A549 (cell line): ENCODE data around the gene CAMTA1. TPM values are rescaled to one million over a fixed set of nuclear protein-coding genes. Genes with fewer than 3 reads are reported as not detected.

Source experiments
- ATAC-seq, 2 experiments: fragments of 200-7000 bp in 1 of 2; fragments of >200 bp in 1 of 2; cut with Nextera tagmentation in 1 of 2; cut with Tn5 transposase in 1 of 2; 3 replicates each; pipeline versions ENCODE4 v1.8.0 to v1.9.1; 2018 to 2020; ENCODE audit warnings: mild to moderate bottlenecking in 1 of 2, moderate library complexity in 1 of 2
- CTCF ChIA-PET: fragments of 300-600 bp; sonication (Branson Sonifier 250); formaldehyde crosslinking; extraction: SDS; loops from one replicate; lab custom pipeline; 2021; ENCODE audit warnings: antibody characterized with exemption, inconsistent platforms; lab: Yijun Ruan, JAX
- POLR2A ChIA-PET: fragments of 350-600 bp; formaldehyde crosslinking; extraction: SDS; loops from one replicate; lab custom pipeline; 2021; ENCODE audit warnings: antibody characterized with exemption, inconsistent platforms; lab: Yijun Ruan, JAX
- DNase-seq, 2 experiments: peaks; one replicate each; pipeline versions ENCODE4 v3.0.0 to v3.0.0-alpha.2; 2011 to 2016; ENCODE audit warnings: low read depth in 1 of 2, low spot score in 1 of 2
- FAIRE-seq: peaks from 2 replicates; lab custom pipeline; 2011; peaks lifted over from hg19 to GRCh38; lab: Jason Lieb, UNC
- H3K27ac ChIP-seq, 2 experiments: fragments of >200 bp; sonication (Bioruptor Twin); formaldehyde crosslinking; 3 replicates each; pipeline ENCODE4 v1.5.1; 2016 to 2017
- H3K4me1 ChIP-seq: fragments of >200 bp; sonication (Bioruptor Twin); formaldehyde crosslinking; 3 replicates; pipeline ENCODE4 v1.6.1; 2016
- H3K4me2 ChIP-seq: fragments of >200 bp; sonication (Bioruptor Twin); formaldehyde crosslinking; 3 replicates; pipeline ENCODE4 v1.6.1; 2016
- H3K4me3 ChIP-seq: fragments of >200 bp; sonication (Bioruptor Twin); formaldehyde crosslinking; 3 replicates; pipeline ENCODE4 v1.5.1; 2016
- H3K9me3 ChIP-seq: fragments of >200 bp; sonication (Bioruptor Twin); formaldehyde crosslinking; 3 replicates; pipeline ENCODE4 v1.6.1; 2016
- BHLHE40 ChIP-seq: IDR thresholded peaks from 2 replicates; pipeline ENCODE4 v1.6.1; 2012; ENCODE audit warnings: low read depth, low read length, inconsistent platforms
- CBX2 ChIP-seq: fragments of 200-600 bp; sonication (generic); IDR thresholded peaks from 2 replicates; pipeline ENCODE4 v1.6.1; 2016; ENCODE audit warnings: low read depth, mild to moderate bottlenecking, borderline replicate concordance
- EHMT2 ChIP-seq: fragments of 200-600 bp; sonication (generic); IDR thresholded peaks from 2 replicates; pipeline ENCODE4 v1.6.1; 2016; ENCODE audit warnings: antibody characterized with exemption, low read depth, mild to moderate bottlenecking, moderate library complexity
- ELK1 ChIP-seq: fragments of 150-350 bp; IDR thresholded peaks from 2 replicates; pipeline ENCODE4 v1.6.1; 2014; ENCODE audit warnings: low read depth, mild to moderate bottlenecking, low read length
- FOXS1 ChIP-seq: fragments of 250-450 bp; sonication (Bioruptor Pico); IDR thresholded peaks from 2 replicates; pipeline ENCODE4 v1.5.0; 2020; ENCODE audit warnings: mild to moderate bottlenecking, moderate library complexity
- JUNB ChIP-seq: fragments of >200 bp; sonication (Bioruptor Twin); formaldehyde crosslinking; IDR thresholded peaks from 2 replicates; pipeline ENCODE4 v1.6.1; 2016
- KDM5A ChIP-seq: fragments of 200-600 bp; sonication (generic); IDR thresholded peaks from 2 replicates; pipeline ENCODE4 v1.6.1; 2016; ENCODE audit warnings: antibody characterized with exemption, mild to moderate bottlenecking
- MYC ChIP-seq: IDR thresholded peaks from 2 replicates; pipeline ENCODE4 v1.6.1; 2012; ENCODE audit warnings: mild to moderate bottlenecking, inconsistent platforms, low read length, improper control_type of control experiment, borderline replicate concordance
- NFE2L2 ChIP-seq: fragments of 150-350 bp; conservative IDR thresholded peaks from 2 replicates; pipeline ENCODE4 v1.6.1; 2014; ENCODE audit warnings: low read length
- RAD21 ChIP-seq, 2 experiments: fragments of >200 bp in 1 of 2; sonication (Bioruptor Twin) in 1 of 2; formaldehyde crosslinking in 1 of 2; IDR thresholded peaks in 1 of 2; conservative IDR thresholded peaks in 1 of 2; 2 replicates in 1 of 2; 3 replicates in 1 of 2; pipeline ENCODE4 v1.6.1; 2012 to 2018; ENCODE audit warnings: inconsistent platforms in 1 of 2
- RCOR1 ChIP-seq: fragments of 150-350 bp; IDR thresholded peaks from 2 replicates; pipeline ENCODE4 v1.6.1; 2014; ENCODE audit warnings: antibody characterized with exemption, low read length, low read depth
- RFX5 ChIP-seq: fragments of 450-650 bp; IDR thresholded peaks from 2 replicates; pipeline ENCODE4 v1.7.1; 2014; ENCODE audit warnings: antibody characterized with exemption, mild to moderate bottlenecking, moderate library complexity
- SREBF2 ChIP-seq: fragments of 450-650 bp; IDR thresholded peaks from 2 replicates; pipeline ENCODE4 v1.6.1; 2014; ENCODE audit warnings: mild to moderate bottlenecking, moderate library complexity
- TP53 ChIP-seq: fragments of 250-450 bp; sonication (Bioruptor Pico); IDR thresholded peaks from 2 replicates; pipeline ENCODE4 v1.5.0; 2021; ENCODE audit warnings: mild to moderate bottlenecking, moderate library complexity
- ZNF302 ChIP-seq: fragments of 250-450 bp; sonication (Bioruptor Pico); IDR thresholded peaks from 2 replicates; pipeline ENCODE4 v1.9.0; 2021; ENCODE audit warnings: inconsistent platforms, mild to moderate bottlenecking, moderate library complexity
- WGBS: methylation state at CpG from one replicate; pipeline ENCODE4 v1.1.6; 2017; ENCODE audit errors: missing lambda C conversion rate; 5-methylcytosine and 5-hydroxymethylcytosine counted together
- polyA plus RNA-seq, 4 experiments: library from polyadenylated mRNA; depleted of rRNA in 3 of 4; stranded (reverse); fragments of >200 nt; fragmentation: RNase III in 1 of 4; extraction: RNeasy Plus Mini Kit Qiagen cat#74134 plus additional on column Dnase treatment in 1 of 4; gene quantifications; 2 replicates in 3 of 4; 3 replicates in 1 of 4; pipeline ENCODE4 v1.2.3, GENCODE V29; 2011 to 2017
- TF ChIP-seq, protein P1 (sequence below): IDR thresholded peaks from 2 replicates; pipeline ENCODE4 v1.6.1; 2012

Gene CAMTA1
- polyA plus RNA-seq, 2 of the 4 experiments (the other 2 are of a cell fraction) = 58.8 to 75.0 TPM

DNA sequence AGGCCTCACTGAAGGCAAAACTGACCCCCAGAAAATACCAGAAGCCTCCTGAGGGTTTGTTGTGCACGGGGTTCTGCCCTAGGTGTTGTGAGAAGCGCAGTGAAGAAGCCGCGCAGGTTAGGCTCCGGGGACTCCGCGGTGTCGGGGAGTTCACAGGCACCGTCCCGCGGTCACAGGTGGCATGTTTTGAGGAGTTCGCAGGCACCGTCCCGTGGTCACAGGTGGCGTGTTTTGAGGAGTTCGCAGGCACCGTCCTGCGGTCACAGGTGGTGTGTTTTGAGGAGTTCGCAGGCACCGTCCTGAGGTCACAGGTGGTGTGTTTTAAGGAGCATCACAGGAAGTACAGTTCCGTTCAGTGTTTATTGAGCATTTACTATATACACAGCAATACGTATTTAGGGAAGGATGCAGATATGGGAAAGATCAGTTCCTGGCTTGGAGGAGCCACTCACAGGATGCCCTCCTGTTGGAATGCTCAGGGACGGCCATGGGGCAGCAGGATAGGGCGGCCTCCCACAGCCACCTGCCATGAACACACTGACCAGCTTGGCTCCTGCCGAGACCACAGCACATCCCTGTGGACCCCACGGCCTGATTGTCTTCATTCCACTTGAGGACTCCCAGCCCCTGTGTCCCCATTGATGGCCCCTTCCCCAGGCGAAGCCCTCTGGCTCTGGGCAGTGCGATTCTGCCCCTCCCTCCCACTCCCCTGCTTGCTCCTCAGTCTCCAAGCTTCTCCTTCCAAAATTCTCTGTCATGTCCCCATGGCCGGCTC, 899.8 kb downstream of the CAMTA1 start:
- POLR2A ChIA-PET = no interaction called here
- no peak for ATAC-seq
- Histone ChIP-seq H3K4me3 (no peak overlapping the region), H3K4me1 (no peaks in the 10 kb centered on the region), H3K27ac (no peak overlapping the region), H3K4me2 (no peak overlapping the region), H3K9me3 (no peaks in the 10 kb centered on the region)
- WGBS = 72% methylated on average over 29 of the region's 29 CpGs
- FAIRE-seq = no peak
- CTCF ChIA-PET = interaction anchor here (10.4 kb wide), 1 partner anchor 16 kb away, joined by 124 read pairs; no protein-coding TSS in a partner anchor
- TF ChIP-seq RCOR1 (no peak), BHLHE40 (no peak), RFX5 (no peak), KDM5A (no peak), TP53 (CRISPR knock-in tag) (no peak), NFE2L2 (no peak), SREBF2 (no peak), ELK1 (no peak)
- no peak for DNase-seq

DNA sequence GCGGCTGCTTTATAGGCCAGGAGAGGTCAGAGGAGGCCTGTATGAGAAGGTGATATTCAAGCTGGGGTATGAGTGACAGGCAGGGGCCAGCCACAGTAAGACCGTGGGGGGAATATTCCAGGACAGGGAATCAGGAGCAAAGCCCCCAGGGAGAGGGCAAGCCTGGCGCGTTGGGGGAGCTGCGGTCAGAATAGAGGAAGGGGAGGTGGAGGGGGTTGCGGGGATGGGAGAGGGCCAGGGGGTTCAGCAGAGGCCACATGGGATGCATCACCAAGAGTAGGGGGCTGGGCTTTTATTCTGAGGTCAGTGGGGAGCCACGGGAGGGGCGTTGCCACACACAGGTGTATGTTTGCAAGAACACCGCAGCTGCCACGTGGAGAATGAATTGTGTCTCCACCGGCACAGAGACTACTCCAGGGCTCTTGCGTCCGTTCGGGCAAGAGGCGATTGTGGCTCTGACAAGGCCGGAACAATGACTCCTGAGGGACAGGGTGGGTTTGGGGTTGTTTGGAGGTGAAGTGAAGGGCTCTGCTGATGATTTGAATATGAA, 901.1 kb downstream of the CAMTA1 start:
- Histone ChIP-seq H3K4me3 (no peak overlapping the region), H3K9me3 (no peaks in the 10 kb centered on the region), H3K27ac (no peak overlapping the region), H3K4me2 (no peak overlapping the region), H3K4me1 (no peaks in the 10 kb centered on the region)
- no peak for FAIRE-seq
- no peak for ATAC-seq
- TF ChIP-seq JUNB (no peak), RAD21 (conservative IDR thresholded peaks at IDR 0.05 in 1 of 2, IDR thresholded peaks at IDR 0.05 in 1 of 2) (no peak), FOXS1 (CRISPR knock-in tag) (no peak), MYC (no peak), TP53 (CRISPR knock-in tag) (no peak), ZNF302 (no peak), EHMT2 (no peak), BHLHE40 (no peak), CBX2 (no peak)
- TF ChIP-seq, protein P1, sequence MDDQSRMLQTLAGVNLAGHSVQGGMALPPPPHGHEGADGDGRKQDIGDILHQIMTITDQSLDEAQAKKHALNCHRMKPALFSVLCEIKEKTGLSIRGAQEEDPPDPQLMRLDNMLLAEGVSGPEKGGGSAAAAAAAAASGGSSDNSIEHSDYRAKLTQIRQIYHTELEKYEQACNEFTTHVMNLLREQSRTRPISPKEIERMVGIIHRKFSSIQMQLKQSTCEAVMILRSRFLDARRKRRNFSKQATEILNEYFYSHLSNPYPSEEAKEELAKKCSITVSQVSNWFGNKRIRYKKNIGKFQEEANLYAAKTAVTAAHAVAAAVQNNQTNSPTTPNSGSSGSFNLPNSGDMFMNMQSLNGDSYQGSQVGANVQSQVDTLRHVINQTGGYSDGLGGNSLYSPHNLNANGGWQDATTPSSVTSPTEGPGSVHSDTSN = no peak
- CTCF ChIA-PET = interaction anchor here (6.4 kb wide), 1 partner anchor 18 kb away, joined by 48 read pairs; no protein-coding TSS in a partner anchor
- POLR2A ChIA-PET = no interaction called here
- 63% methylated on average over 13 of the region's 16 CpGs for WGBS
- DNase-seq = no peak

DNA sequence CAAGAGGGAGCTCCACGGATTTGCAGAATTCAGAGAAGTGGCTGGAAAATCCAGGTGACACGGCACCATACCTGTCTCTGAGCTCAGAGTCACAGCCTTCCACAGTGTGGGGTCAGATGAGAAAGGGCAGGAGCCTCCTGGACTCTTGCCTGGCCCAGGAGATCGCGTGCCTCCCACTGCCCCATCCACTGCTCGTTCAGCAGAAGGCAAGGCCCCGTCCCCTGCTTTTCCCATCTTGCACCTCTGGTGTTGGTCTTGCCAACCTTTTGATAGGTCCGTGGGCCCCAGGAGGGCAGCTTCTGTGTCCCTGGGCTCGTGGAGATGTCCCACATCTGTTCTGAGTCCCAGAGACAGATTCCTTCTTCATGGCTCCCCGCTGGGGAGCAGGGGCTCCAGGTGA, 902.2 kb downstream of the CAMTA1 start:
- DNase-seq (no peak), ATAC-seq (no peak), FAIRE-seq (no peak)
- TF ChIP-seq RAD21 (conservative IDR thresholded peaks at IDR 0.05 in 1 of 2, IDR thresholded peaks at IDR 0.05 in 1 of 2) = no peak
- no peak for TF ChIP-seq NFE2L2
- TF ChIP-seq JUNB = no peak
- ChIA-PET POLR2A (no interaction called here), CTCF (interaction anchor here (1.4 to 6.4 kb wide), 2 partner anchors 19 to 65 kb away, joined by 9 to 48 read pairs; no protein-coding TSS in a partner anchor)
- Histone ChIP-seq H3K4me1 (no peaks in the 10 kb centered on the region), H3K27ac (no peak overlapping the region), H3K4me3 (no peak overlapping the region), H3K4me2 (no peak overlapping the region), H3K9me3 (no peaks in the 10 kb centered on the region)
- 36% methylated on average over 7 of the region's 9 CpGs for WGBS
